Endothelial cell of umbilical vein (primary cell): ENCODE results near the gene GTPBP10.

Experiments used
- EZH2 ChIP-seq: IDR thresholded peaks from 2 replicates; pipeline ENCODE4 v1.6.1; 2012; ENCODE audit warnings: borderline replicate concordance, low read depth, mild to moderate bottlenecking, moderate library complexity, low read length, inconsistent platforms; ENCODE audit not compliant: severe bottlenecking
- FOS ChIP-seq: IDR thresholded peaks from 2 replicates; pipeline ENCODE4 v1.6.1; 2011; ENCODE audit warnings: mild to moderate bottlenecking, low read length, moderate library complexity, borderline replicate concordance; ENCODE audit not compliant: insufficient read depth
- GATA2 ChIP-seq: IDR thresholded peaks from 2 replicates; pipeline ENCODE4 v1.7.0; 2011; ENCODE audit warnings: low read depth, mild to moderate bottlenecking, moderate library complexity, mixed read lengths, low read length; ENCODE audit not compliant: insufficient read length, insufficient read depth
- JUN ChIP-seq: IDR thresholded peaks from 2 replicates; pipeline ENCODE4 v1.6.1; 2011; ENCODE audit warnings: borderline replicate concordance, low read depth; ENCODE audit not compliant: insufficient read length, insufficient read depth
- POLR2A ChIP-seq: IDR thresholded peaks from 2 replicates; pipeline ENCODE4 v1.6.1; 2012; ENCODE audit warnings: low read depth, mild to moderate bottlenecking, control low read depth, low read length
- TF ChIP-seq, protein P1 (sequence below), 2 donors: IDR thresholded peaks; 1 replicate in 1 of 2; 2 replicates in 1 of 2; pipeline ENCODE4 v1.5.1; 2011; ENCODE audit warnings: low read length in 2 of 2, mild to moderate bottlenecking in 2 of 2, moderate library complexity in 2 of 2, control low read depth in 1 of 2, inconsistent platforms in 1 of 2, low read depth in 1 of 2; ENCODE audit not compliant: insufficient read depth in 1 of 2; ENCODE audit errors: extremely low read depth in 1 of 2

DNA sequence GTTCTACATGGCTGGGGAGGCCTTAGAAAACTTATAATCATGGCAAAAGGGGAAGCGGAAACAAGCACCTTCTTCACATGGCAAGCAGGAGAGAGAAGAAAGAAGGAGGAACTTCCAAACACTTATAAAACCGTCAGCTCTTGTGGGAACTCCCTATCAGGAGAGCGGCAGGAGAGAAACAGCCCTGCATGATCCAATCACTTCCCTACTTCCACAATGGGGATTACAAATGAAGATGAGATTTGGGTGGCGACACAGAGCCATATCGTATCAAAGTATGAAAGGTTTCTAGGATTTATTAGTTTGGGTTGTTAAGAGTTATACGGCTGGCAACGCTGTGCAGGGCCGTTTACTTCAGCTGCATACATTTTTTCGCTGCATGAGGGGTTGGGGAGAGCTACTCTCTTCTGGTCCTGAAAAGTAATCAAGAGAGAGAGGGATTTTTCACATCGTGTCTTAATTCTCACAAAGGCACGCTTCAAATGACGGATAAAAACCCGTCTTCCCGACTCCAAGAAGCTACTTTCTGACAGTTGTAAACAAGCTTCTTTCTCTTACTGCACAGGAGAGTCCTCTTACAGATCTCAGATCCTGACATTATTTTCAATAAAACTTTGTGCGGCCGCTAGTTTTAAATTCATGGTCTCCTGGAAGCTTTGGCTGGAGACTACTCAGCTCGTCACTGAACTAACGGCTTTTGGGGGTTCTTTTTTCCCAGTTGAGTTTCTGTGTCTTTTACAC lies 751 bp upstream of the GTPBP10 start:
- TF ChIP-seq, protein P1, sequence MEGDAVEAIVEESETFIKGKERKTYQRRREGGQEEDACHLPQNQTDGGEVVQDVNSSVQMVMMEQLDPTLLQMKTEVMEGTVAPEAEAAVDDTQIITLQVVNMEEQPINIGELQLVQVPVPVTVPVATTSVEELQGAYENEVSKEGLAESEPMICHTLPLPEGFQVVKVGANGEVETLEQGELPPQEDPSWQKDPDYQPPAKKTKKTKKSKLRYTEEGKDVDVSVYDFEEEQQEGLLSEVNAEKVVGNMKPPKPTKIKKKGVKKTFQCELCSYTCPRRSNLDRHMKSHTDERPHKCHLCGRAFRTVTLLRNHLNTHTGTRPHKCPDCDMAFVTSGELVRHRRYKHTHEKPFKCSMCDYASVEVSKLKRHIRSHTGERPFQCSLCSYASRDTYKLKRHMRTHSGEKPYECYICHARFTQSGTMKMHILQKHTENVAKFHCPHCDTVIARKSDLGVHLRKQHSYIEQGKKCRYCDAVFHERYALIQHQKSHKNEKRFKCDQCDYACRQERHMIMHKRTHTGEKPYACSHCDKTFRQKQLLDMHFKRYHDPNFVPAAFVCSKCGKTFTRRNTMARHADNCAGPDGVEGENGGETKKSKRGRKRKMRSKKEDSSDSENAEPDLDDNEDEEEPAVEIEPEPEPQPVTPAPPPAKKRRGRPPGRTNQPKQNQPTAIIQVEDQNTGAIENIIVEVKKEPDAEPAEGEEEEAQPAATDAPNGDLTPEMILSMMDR (IDR thresholded peaks at IDR 0.05; ENCODE audit: extremely low read depth in 1 of 2, insufficient read depth in 1 of 2, low read depth in 1 of 2, low read length in 2 of 2) = no peak
- TF ChIP-seq POLR2A = no peak
- no peak for TF ChIP-seq EZH2
- no peak for TF ChIP-seq GATA2
- no peak for TF ChIP-seq JUN
- no peak for TF ChIP-seq FOS
